ENCODE results near the gene SFXN3.

Gene SFXN3

GRCh38 chr10:101080933-101081931 is 50.2 kb downstream of the SFXN3 start:
- DNase-seq: no peak

- no peak for DNase-seq
Observed at GRCh38 chr10:101085846-101086245, 54.8 kb downstream of the SFXN3 start.

GRCh38 chr10:101087376-101087775 is 56.3 kb downstream of the SFXN3 start:
- DNase-seq: no peak

GRCh38 chr10:101087965-101088364 is 56.9 kb downstream of the SFXN3 start:
- no peak for DNase-seq

GRCh38 chr10:101089520-101090299 is 58.7 kb downstream of the SFXN3 start:
- DNase-seq: no peak

GRCh38 chr10:101090597-101090996 is 59.6 kb downstream of the SFXN3 start:
- DNase-seq: no peak

Data from NCI-H1105 (cell line).